Endothelial cell of umbilical vein (primary cell): ENCODE results near the gene SP6.

Experiments used
- CTCF ChIP-seq, 2 donors: IDR thresholded peaks; 1 replicate in 1 of 2; 2 replicates in 1 of 2; pipeline ENCODE4 v1.5.1; 2011; ENCODE audit warnings: low read length in 2 of 2, mild to moderate bottlenecking in 2 of 2, moderate library complexity in 2 of 2, control low read depth in 1 of 2, inconsistent platforms in 1 of 2, low read depth in 1 of 2; ENCODE audit not compliant: insufficient read depth in 1 of 2; ENCODE audit errors: extremely low read depth in 1 of 2
- EZH2 ChIP-seq: IDR thresholded peaks from 2 replicates; pipeline ENCODE4 v1.6.1; 2012; ENCODE audit warnings: borderline replicate concordance, low read depth, mild to moderate bottlenecking, moderate library complexity, low read length, inconsistent platforms; ENCODE audit not compliant: severe bottlenecking
- JUN ChIP-seq: IDR thresholded peaks from 2 replicates; pipeline ENCODE4 v1.6.1; 2011; ENCODE audit warnings: borderline replicate concordance, low read depth; ENCODE audit not compliant: insufficient read length, insufficient read depth
- MAX ChIP-seq: IDR thresholded peaks from 2 replicates; pipeline ENCODE4 v1.6.1; 2011; ENCODE audit not compliant: insufficient read depth, insufficient read length
- MYC ChIP-seq: IDR thresholded peaks from one replicate; pipeline ENCODE4 v1.6.1; 2011; ENCODE audit warnings: mild to moderate bottlenecking, low read depth, low read length
- POLR2A ChIP-seq: IDR thresholded peaks from 2 replicates; pipeline ENCODE4 v1.6.1; 2012; ENCODE audit warnings: low read depth, mild to moderate bottlenecking, control low read depth, low read length
- POLR2AphosphoS5 ChIP-seq: IDR thresholded peaks from 2 replicates; pipeline ENCODE4 v1.6.1; 2012; ENCODE audit warnings: low read depth, mild to moderate bottlenecking, control low read depth, low read length, moderate library complexity; ENCODE audit not compliant: insufficient read depth

GRCh38 chr17:47844227-47844626 lies 6.7 kb downstream of the SP6 start:
- no peak for TF ChIP-seq CTCF (IDR thresholded peaks at IDR 0.05; ENCODE audit: extremely low read depth in 1 of 2, insufficient read depth in 1 of 2, low read depth in 1 of 2, low read length in 2 of 2)
- no peak for TF ChIP-seq POLR2A
- TF ChIP-seq EZH2 = no peak
- no peak for TF ChIP-seq POLR2AphosphoS5
- TF ChIP-seq JUN = no peak
- no peak for TF ChIP-seq MAX
- TF ChIP-seq MYC = no peak
